Measurements from ENCODE around the gene CASQ2. TPM values are rescaled to one million over a fixed set of nuclear protein-coding genes. Genes with fewer than 3 reads are reported as not detected.

The CASQ2 gene
- total and polyA plus RNA-seq, 9 of the 15 experiments (the other 6 are each of a cell fraction or from before 2014, with no cell fraction given), result not detected

GRCh38 chr1:115809076-115809475 is 40.6 kb upstream of the CASQ2 start:
- POLR2A ChIA-PET, result interaction anchor here (0.6 kb wide), 1 partner anchor 85 kb away, joined by 3 read pairs; no protein-coding TSS in a partner anchor
- Histone ChIP-seq H3K79me2 (ENCODE audit: control insufficient read depth, insufficient read depth, low read length) (no peaks in the 10 kb centered on the region), H2AFZ (ENCODE audit: low read depth, low read length) (no peak overlapping the region), H3K9me1 (ENCODE audit: control insufficient read depth, insufficient read depth, low read length) (no peaks in the 10 kb centered on the region), H3K4me3 (no peak overlapping the region), H3K27me3 (ENCODE audit: control insufficient read depth in 2 of 2, insufficient read depth in 2 of 2, low read length in 2 of 2) (0 out of 5 replicates have a peak, but pooled peaks cover 0 to 3% of the 10 kb centered on the region in 2 experiments), H3K36me3 (ENCODE audit: control insufficient read depth, insufficient read depth, low read length) (no peaks in the 10 kb centered on the region), H3K9me3 (replicated peaks; ENCODE audit: control insufficient read depth, insufficient read depth, low read depth, low read length) (no peaks in the 10 kb centered on the region), H3K27ac (ENCODE audit: extremely low read depth, low read depth, low read length) (no peak overlapping the region), H3K9ac (ENCODE audit: insufficient read depth in 1 of 2, low read depth in 2 of 2, low read length in 2 of 2) (no peak overlapping the region), H3K4me2 (ENCODE audit: insufficient read depth, low read length) (no peak overlapping the region), H3K4me1 (replicated peaks in 1 of 2; ENCODE audit: control insufficient read depth in 2 of 2, insufficient read depth in 2 of 2, low read length in 2 of 2) (no peaks in the 10 kb centered on the region; a peak in 1 of 5 replicates), H4K20me1 (replicated peaks; ENCODE audit: control insufficient read depth, insufficient read depth, low read length) (no peaks in the 10 kb centered on the region)
- intact Hi-C loops (cut with micrococcal nuclease) (loop anchor here (5.0 kb wide), 1 partner anchor 73 kb away; no protein-coding TSS in a partner anchor), in situ Hi-C loops (cut with MboI) (loop anchor here (5.0 to 10.0 kb wide), 2 partner anchors 173 to 696 kb away; no protein-coding TSS in a partner anchor)
- no peak for DNase-seq (ENCODE audit: extremely low read depth in 1 of 4, low spot score in 3 of 4)
- BruUV-seq (replicated peaks), result no TSS peak
- no peak for TF ChIP-seq ZNF561 (CRISPR knock-in tag; conservative IDR thresholded peaks at IDR 0.05)
- TF ChIP-seq ZNF766 (CRISPR knock-in tag; conservative IDR thresholded peaks at IDR 0.05), result no peak
- TF ChIP-seq TAF1 (IDR thresholded peaks at IDR 0.05; ENCODE audit: control insufficient read depth, extremely low read depth, insufficient read depth, low read length, severe bottlenecking), result no peak
- TF ChIP-seq ZNF124 (CRISPR knock-in tag; IDR thresholded peaks at IDR 0.05), result no peak
- no peak for TF ChIP-seq XRCC5 (IDR thresholded peaks at IDR 0.05; ENCODE audit: low read depth, low read length)
- TF ChIP-seq ZNF609 (CRISPR knock-in tag; IDR thresholded peaks at IDR 0.05; ENCODE audit: borderline replicate concordance), result no peak
- no peak for TF ChIP-seq RUNX1 (IDR thresholded peaks at IDR 0.05; ENCODE audit: low read depth)
- TF ChIP-seq KDM1A (IDR thresholded peaks at IDR 0.05), result no peak
- no peak for TF ChIP-seq POLR2H (tag; IDR thresholded peaks at IDR 0.05; ENCODE audit: low read depth)
- no peak for TF ChIP-seq CBX1 (IDR thresholded peaks at IDR 0.05; ENCODE audit: low read depth)
- no peak for TF ChIP-seq RFX5 (IDR thresholded peaks at IDR 0.05; ENCODE audit: low read depth, low read length)
- TF ChIP-seq XRCC3 (IDR thresholded peaks at IDR 0.05), result no peak
- TF ChIP-seq HEY1 (CRISPR knock-in tag; IDR thresholded peaks at IDR 0.05; ENCODE audit: borderline replicate concordance), result no peak
- CTCF ChIA-PET (ENCODE audit: low intra/inter-chr PET ratio), result no interaction called here
- no peak for ATAC-seq
- no peak for FAIRE-seq

All from K562 (cell line).